ENCODE measurements around the gene IQCE. TPM values are rescaled to one million over a fixed set of nuclear protein-coding genes. Genes with fewer than 3 reads are reported as not detected.
A peak's percentile ranks its signal among the peaks of the same experiment; 100 is the strongest.

Gene IQCE
- total RNA-seq, result 4.6 TPM

- peak; percentile 69 to 85 (median 83) for DNase-seq (ENCODE audit: low read depth in 2 of 3, low spot score in 2 of 3)
Measured at GRCh38 chr7:2558629-2559282, at the start of gene IQCE. IQCE (plus strand) TSS chr7:2558979; CDS start chr7:2559182, 203 bp downstream.

GRCh38 chr7:2509298-2509906 lies 49.4 kb upstream of the IQCE start:
- no peak for DNase-seq (ENCODE audit: low read depth in 2 of 3, low spot score in 2 of 3)

GRCh38 chr7:2510130-2510776 lies 48.5 kb upstream of the IQCE start:
- no peak for DNase-seq (ENCODE audit: low read depth in 2 of 3, low spot score in 2 of 3)

GRCh38 chr7:2510909-2511768 lies 47.6 kb upstream of the IQCE start:
- DNase-seq (ENCODE audit: low read depth in 2 of 3, low spot score in 2 of 3), result peak; percentile 39 to 93 (median 86)

GRCh38 chr7:2511769-2512168 lies 47.0 kb upstream of the IQCE start:
- DNase-seq (ENCODE audit: low read depth in 2 of 3, low spot score in 2 of 3), result no peak

- no peak for DNase-seq (ENCODE audit: low read depth in 2 of 3, low spot score in 2 of 3)
Measured at GRCh38 chr7:2512179-2512661, 46.6 kb upstream of the IQCE start.

- DNase-seq (ENCODE audit: low read depth in 2 of 3, low spot score in 2 of 3), result no peak
Measured at GRCh38 chr7:2512713-2513112, 46.1 kb upstream of the IQCE start.

GRCh38 chr7:2513702-2514101 lies 45.1 kb upstream of the IQCE start:
- DNase-seq (ENCODE audit: low read depth in 2 of 3, low spot score in 2 of 3), result no peak

- DNase-seq (ENCODE audit: low read depth in 2 of 3, low spot score in 2 of 3), result no peak
Measured at GRCh38 chr7:2514473-2515423, 44.0 kb upstream of the IQCE start.

GRCh38 chr7:2515424-2516193 lies 43.2 kb upstream of the IQCE start:
- DNase-seq (ENCODE audit: low read depth in 2 of 3, low spot score in 2 of 3), result no peak

GRCh38 chr7:2516194-2516555 lies 42.6 kb upstream of the IQCE start:
- no peak for DNase-seq (ENCODE audit: low read depth in 2 of 3, low spot score in 2 of 3)

- DNase-seq (ENCODE audit: low read depth in 2 of 3, low spot score in 2 of 3), result no peak
Measured at GRCh38 chr7:2517026-2517425, 41.8 kb upstream of the IQCE start.

- no peak for DNase-seq (ENCODE audit: low read depth in 2 of 3, low spot score in 2 of 3)
Measured at GRCh38 chr7:2517678-2518507, 40.9 kb upstream of the IQCE start.

- no peak for DNase-seq (ENCODE audit: low read depth in 2 of 3, low spot score in 2 of 3)
Measured at GRCh38 chr7:2518737-2519118, 40.1 kb upstream of the IQCE start.

- peak; percentile 74 to 84 (median 84) for DNase-seq (ENCODE audit: low read depth in 2 of 3, low spot score in 2 of 3)
Measured at GRCh38 chr7:2519119-2519930, 39.5 kb upstream of the IQCE start, which contains the start of gene LFNG. LFNG (plus strand) TSS chr7:2519774; CDS start chr7:2519862, 88 bp downstream.

GRCh38 chr7:2520131-2520760 lies 38.5 kb upstream of the IQCE start:
- DNase-seq (ENCODE audit: low read depth in 2 of 3, low spot score in 2 of 3), result no peak

- DNase-seq (ENCODE audit: low read depth in 2 of 3, low spot score in 2 of 3), result no peak
Measured at GRCh38 chr7:2520761-2521290, 38.0 kb upstream of the IQCE start.

All from hematopoietic multipotent progenitor cell (in vitro differentiated cells).